HG02840 (cell line): ENCODE data around the gene TMEM219.
"Not testable (repeated sequence)": the region's sequence is repeated elsewhere in the genome, so short reads cannot be mapped to it uniquely, and the experiment has no call there.

Experiments
- ATAC-seq: cut with Tn5 transposase; IDR thresholded peaks from one replicate; pipeline ENCODE4 v1.9.1; 2021; ENCODE audit warnings: mild to moderate bottlenecking, moderate library complexity, moderate number of reproducible peaks; ENCODE audit not compliant: unreplicated experiment, low FRiP score

The TMEM219 gene, protein sequence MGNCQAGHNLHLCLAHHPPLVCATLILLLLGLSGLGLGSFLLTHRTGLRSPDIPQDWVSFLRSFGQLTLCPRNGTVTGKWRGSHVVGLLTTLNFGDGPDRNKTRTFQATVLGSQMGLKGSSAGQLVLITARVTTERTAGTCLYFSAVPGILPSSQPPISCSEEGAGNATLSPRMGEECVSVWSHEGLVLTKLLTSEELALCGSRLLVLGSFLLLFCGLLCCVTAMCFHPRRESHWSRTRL

GRCh38 chr16:29961479-29962343 is at the start of gene TMEM219:
Gene TMEM219, plus strand, starts transcription at chr16:29962079. Its CDS starts 1,065 bp downstream, at chr16:29963144.
- peak; percentile 82 for ATAC-seq

GRCh38 chr16:29912087-29912486 is 49.8 kb upstream of the TMEM219 start:
- no peak for ATAC-seq

- ATAC-seq: no peak
Measured at GRCh38 chr16:29913514-29913913, 48.4 kb upstream of the TMEM219 start.

- ATAC-seq: no peak
Measured at GRCh38 chr16:29915590-29916247, 46.2 kb upstream of the TMEM219 start.

DNA sequence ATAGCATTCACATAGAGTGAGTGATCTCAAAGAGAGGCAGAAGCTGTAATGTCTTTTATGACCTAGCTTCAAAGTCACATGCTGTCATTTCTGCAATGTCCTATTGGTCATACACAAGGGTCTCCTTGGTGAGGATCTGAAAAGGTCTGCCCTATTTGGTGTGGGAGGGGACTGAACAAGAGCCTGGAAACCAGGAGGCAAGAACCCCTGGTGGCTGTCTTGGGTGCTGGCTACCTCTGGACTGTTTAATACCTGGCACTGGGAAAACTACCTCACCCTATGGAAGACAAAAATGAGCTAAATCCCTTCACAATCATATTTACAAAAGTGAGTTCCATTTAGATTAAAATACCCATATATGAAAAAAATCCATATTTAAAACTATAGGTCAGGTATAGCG is 44.9 kb upstream of the TMEM219 start:
- ATAC-seq: no peak

GRCh38 chr16:29920288-29921033 is 41.4 kb upstream of the TMEM219 start:
- no peak for ATAC-seq

DNA sequence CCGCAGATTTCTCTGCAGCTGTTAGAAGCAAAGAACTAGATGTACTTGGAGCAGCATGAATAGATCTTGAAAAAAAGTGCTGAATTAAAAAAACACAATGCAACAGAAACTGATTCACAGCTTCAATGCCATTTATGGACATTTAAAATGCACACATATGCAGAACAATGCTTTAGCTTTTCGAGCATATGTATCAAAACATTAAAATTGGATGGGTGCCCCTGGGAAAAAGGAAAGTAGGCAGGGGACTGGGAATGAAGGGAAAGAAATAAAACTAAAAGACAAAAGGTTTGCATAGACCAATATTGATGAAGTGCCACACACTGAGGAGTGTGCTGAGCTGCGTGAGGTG is 40.9 kb upstream of the TMEM219 start:
- ATAC-seq: no peak

GRCh38 chr16:29922326-29922725 is 39.6 kb upstream of the TMEM219 start:
- no peak for ATAC-seq

- ATAC-seq: no peak
Measured at GRCh38 chr16:29922986-29923501, 38.8 kb upstream of the TMEM219 start.

DNA sequence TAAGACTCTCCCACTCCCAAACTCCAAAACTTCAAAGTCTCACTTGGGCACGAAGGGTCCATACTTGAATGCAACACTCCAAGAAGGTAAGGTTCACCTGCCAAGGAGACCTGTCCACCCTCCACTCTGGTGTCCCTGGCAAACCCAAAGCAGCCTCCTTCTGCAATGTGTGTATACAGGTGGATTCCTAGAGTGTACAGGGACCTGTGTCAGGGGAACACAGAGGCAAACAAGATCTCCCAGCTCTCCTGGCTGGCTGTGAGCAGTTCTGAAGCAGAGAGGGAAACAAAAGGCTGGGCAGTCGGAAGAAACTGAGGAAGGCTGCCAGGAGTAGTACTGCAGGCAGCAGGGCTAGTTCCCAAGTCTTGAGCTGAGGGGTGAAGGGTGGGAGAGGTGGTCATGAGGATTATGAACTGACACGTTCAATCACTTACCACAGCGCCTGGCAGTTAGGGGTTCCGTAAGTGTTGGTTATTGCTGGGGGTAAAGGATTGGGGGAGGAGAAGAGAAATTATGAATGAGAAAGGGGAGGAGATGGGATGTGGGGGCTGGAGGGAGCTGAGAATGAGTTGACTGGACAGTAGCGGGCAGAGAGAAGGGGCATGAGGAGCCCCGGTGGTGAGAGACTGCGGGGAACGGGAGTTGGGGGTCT is 36.6 kb upstream of the TMEM219 start:
- ATAC-seq: no peak

DNA sequence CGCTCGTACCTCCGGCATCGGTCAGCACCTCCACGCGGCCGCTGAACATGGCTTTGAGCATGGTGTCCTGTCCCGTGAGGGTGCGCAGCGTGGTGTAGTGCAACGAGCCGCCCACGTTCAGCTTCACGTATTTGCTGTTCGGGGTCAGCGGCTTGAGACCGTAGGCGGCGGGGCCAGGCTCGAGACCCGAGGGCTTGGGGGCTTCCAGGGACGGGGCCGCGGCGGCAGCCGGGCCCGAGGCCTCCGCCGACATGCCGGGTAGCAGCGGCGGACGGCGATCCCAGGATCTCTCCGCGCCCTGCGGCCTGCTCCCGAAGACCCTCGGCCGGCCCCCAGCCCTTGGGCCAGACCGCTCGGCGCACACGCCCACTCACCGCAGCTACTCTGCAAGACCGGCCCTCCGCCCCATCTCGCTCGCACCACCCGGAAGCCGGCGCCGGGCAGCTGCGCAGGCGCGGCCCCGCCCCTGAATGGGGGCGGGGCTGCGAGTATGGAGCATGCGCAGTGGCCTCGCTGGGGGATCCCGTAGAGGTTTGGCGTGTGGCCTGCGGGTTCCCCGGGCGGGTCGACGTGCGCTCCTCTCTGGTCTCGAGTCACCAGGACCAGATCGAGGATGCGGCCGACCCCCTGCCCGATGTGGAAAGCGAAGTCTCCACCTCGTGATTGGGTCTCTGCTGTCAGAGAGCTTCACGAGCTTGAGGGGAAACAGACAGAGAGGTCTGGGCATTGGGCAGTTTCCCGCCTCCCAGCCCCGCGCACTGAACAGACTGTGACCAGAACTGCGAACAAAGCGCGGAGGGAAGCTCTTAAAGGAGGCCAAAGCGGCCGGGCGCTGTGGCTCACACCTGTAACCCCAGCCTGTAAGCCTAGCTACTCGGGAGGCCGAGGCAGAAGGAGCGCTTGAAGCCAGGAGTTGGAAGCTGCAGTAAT is 35.8 kb upstream of the TMEM219 start, which contains the start of gene KCTD13:
Gene KCTD13 (minus strand): TSS at position 446 of the 930 bp plus-strand sequence. CDS start 193 bp downstream, at position 253.
- ATAC-seq: peak; percentile 89

- ATAC-seq: no peak
Measured at GRCh38 chr16:29926711-29927052, 35.2 kb upstream of the TMEM219 start.

GRCh38 chr16:29927070-29927905 is 34.6 kb upstream of the TMEM219 start:
- no peak for ATAC-seq

DNA sequence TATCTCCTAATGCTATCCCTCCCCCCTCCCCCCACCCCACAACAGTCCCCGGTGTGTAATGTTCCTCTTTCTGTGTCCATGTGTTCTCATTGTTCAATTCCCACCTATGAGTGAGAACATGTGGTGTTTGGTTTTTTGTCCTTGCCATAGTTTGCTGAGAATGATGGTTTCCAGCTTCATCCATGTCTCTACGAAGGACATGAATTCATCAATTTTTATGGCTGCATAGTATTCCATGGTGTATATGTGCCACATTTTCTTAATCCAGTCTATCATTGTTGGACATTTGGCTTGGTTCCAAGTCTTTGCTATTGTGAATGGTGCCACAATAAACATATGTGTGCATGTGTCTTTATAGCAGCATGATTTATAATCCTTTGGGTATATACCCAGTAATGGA is 30.1 kb upstream of the TMEM219 start:
- ATAC-seq: not testable (repeated sequence)

GRCh38 chr16:29940656-29941055 is 21.2 kb upstream of the TMEM219 start:
- no peak for ATAC-seq

DNA sequence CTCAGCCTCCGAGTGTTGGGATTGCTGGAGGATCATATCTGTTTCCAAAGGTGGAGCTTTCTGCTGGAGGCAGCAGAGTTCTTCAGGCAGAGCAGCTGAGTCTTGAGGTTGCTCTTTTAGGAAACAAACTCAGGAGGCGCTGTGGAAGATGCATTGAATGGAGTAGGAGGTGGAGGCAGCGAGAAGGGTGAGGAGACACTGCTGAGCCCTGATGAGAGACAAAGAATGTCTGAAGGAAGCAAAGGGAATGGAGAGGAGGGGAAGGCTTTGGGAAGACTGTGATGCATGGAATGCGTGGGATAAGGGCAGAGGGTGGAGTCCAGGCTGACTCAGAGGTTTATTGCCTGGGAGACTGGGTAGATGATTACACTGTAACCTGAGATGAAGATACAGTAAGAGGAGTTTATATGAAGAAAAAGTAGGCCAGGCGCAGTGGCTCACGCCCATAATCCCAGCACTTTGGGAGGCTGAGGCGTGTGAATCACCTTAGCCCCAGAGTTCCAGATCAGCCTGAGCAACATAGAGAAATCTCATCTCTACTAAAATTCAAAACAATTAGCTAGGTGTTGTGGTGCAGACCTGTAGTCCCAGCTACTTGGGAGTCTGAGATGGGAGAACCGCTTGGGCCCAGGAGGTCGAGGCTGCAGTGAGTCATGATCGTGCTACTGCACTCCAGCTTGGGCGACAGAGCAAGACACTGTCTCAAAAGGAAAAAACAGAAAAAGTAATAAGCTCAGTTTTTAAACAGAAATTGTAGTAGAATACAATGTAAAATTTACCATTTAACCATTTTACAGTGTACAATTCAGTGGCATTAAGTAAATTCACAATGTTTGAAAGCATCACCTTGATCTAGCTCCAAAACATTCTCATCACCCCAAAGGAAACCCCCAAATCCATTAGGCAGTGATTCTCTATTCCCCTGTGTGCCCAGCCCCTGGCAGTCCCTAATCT is 17.8 kb upstream of the TMEM219 start:
- ATAC-seq: no peak

DNA sequence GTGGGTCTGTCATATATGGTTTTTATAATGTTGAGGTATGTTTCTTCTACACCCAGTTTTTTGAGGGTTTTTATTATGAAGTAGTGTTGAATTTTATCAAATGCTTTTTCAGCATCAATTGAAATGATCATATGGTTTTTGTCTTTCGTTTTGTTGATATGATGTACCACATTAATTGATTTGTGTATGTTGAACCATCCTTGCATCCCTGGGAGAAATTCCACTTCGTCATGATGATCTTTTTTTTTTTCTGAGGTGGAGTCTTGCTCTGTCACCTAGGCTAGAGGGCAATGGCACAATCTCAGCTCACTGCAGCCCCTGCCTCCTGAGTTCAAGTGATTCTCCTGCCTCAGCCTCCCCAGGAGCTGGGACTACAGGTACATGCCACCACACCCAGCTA is 14.0 kb upstream of the TMEM219 start:
- ATAC-seq: no peak
